ENCODE data around the gene WAPL. TPM values are rescaled to one million over a fixed set of nuclear protein-coding genes. Genes with fewer than 3 reads are reported as not detected.

Gene WAPL
- total and polyA plus RNA-seq, 2 of the 8 experiments (the other 6 are each of a cell fraction or from before 2014, with no cell fraction given): 12.8 to 48.1 TPM

GRCh38 chr10:86481761-86482160 lies 39.8 kb downstream of the WAPL start:
- H2BK5ac ChIP-seq (ENCODE audit: low read depth, low read length): no peak overlapping the region
- H3K56ac ChIP-seq (replicated peaks; ENCODE audit: insufficient read length, low read depth, low read length): no peak overlapping the region
- H3K4me3 ChIP-seq (ENCODE audit: extremely low read depth in 1 of 4, insufficient read depth in 2 of 4, low read depth in 3 of 4, low read length in 4 of 4): no peak overlapping the region
- H4K91ac ChIP-seq (replicated peaks; ENCODE audit: insufficient read length, low read length): no peak overlapping the region
- no peak overlapping the region for H4K8ac ChIP-seq (ENCODE audit: extremely low read depth, insufficient read depth, low read length)
- peaks cover 0 to 26% (median 0%) of the 10 kb centered on the region in 4 experiments; a peak in 2 of 8 replicates for H3K36me3 ChIP-seq (ENCODE audit: control insufficient read depth in 2 of 4, insufficient read depth in 4 of 4, low read length in 3 of 4)
- no peak overlapping the region for H2AFZ ChIP-seq (ENCODE audit: low read length)
- H2BK20ac ChIP-seq (ENCODE audit: low read length): no peak overlapping the region
- H2BK15ac ChIP-seq (ENCODE audit: low read length): no peak overlapping the region
- H3K27me3 ChIP-seq (replicated peaks in 1 of 4; ENCODE audit: control insufficient read depth in 3 of 4, extremely low read depth in 1 of 4, insufficient read depth in 3 of 4, low read length in 3 of 4): no peaks in the 10 kb centered on the region
- H4K5ac ChIP-seq (ENCODE audit: insufficient read length, low read depth, low read length): no peak overlapping the region
- H3K79me2 ChIP-seq (ENCODE audit: control insufficient read depth in 1 of 2, insufficient read depth in 2 of 2, low read length in 2 of 2): peaks cover 0 to 30% of the 10 kb centered on the region in 2 experiments; a peak in 2 of 4 replicates
- H3K9ac ChIP-seq (replicated peaks in 1 of 4; ENCODE audit: extremely low read depth in 1 of 4, low read depth in 3 of 4, low read length in 3 of 4): no peak overlapping the region
- ChIA-PET CTCF (ENCODE audit: partially characterized antibody) (no interaction called here), POLR2A (ENCODE audit: partially characterized antibody) (interaction anchor here (0.5 kb wide), 1 partner anchor 31 kb away, joined by 4 read pairs; no protein-coding TSS in a partner anchor)
- no peak overlapping the region for H2BK120ac ChIP-seq (replicated peaks; ENCODE audit: low read depth, low read length)
- no peak overlapping the region for H2AK5ac ChIP-seq (ENCODE audit: low read depth, low read length)
- H3K79me1 ChIP-seq (ENCODE audit: low read depth, low read length): no peaks in the 10 kb centered on the region; the same call in 1 of the 2 replicates
- no peaks in the 10 kb centered on the region for H3K9me3 ChIP-seq (ENCODE audit: insufficient read depth in 2 of 2, low read depth in 1 of 2, low read length in 1 of 2)
- H3K4me1 ChIP-seq (replicated peaks in 1 of 4; ENCODE audit: control insufficient read depth in 3 of 4, insufficient read depth in 4 of 4, low read length in 3 of 4): peaks cover 0 to 3% (median 0%) of the 10 kb centered on the region in 4 experiments; a peak in 1 of 7 replicates
- no peak overlapping the region for H3K4ac ChIP-seq (replicated peaks; ENCODE audit: insufficient read length, low read depth, low read length)
- DNase-seq (ENCODE audit: low read depth in 1 of 2, low spot score in 2 of 2) (no peak), FAIRE-seq (no peak)
- peaks cover 0 to 3% of the 10 kb centered on the region in 2 experiments for H4K20me1 ChIP-seq (replicated peaks in 1 of 2; ENCODE audit: control insufficient read depth in 1 of 2, insufficient read depth in 2 of 2, low read length in 2 of 2)
- H3K18ac ChIP-seq (ENCODE audit: extremely low read depth, low read length): no peak overlapping the region
- H3K14ac ChIP-seq (ENCODE audit: insufficient read length): no peak overlapping the region
- H3K23ac ChIP-seq (ENCODE audit: insufficient read length): no peak overlapping the region
- no peak overlapping the region for H3K4me2 ChIP-seq (ENCODE audit: insufficient read depth in 1 of 2, low read depth in 2 of 2, low read length in 2 of 2)
- H2BK12ac ChIP-seq (ENCODE audit: low read depth, low read length): no peak overlapping the region
- H3K23me2 ChIP-seq (ENCODE audit: low read depth, low read length): no peaks in the 10 kb centered on the region
- no peak overlapping the region for H3K27ac ChIP-seq (ENCODE audit: low read depth, low read length)
- 84% methylated on average over 1 of the region's 1 CpG; no CpG with 5 or more reads in 1 of the 2 experiments for WGBS, 2 experiments (ENCODE audit: extremely low coverage in 1 of 2, insufficient coverage in 1 of 2, insufficient read length in 1 of 2, insufficient replicate concordance in 2 of 2, low coverage in 1 of 2, low lambda C conversion rate in 2 of 2, missing lambda C conversion rate in 1 of 2)
- no peak for TF ChIP-seq SIRT6 (IDR thresholded peaks at IDR 0.05; ENCODE audit: low read length)
- TF ChIP-seq CTBP2 (IDR thresholded peaks at IDR 0.05; ENCODE audit: borderline replicate concordance, insufficient read depth, insufficient read length, low read length): no peak
- TF ChIP-seq SP1 (IDR thresholded peaks at IDR 0.05; ENCODE audit: low read depth, low read length): no peak
- TF ChIP-seq FOSL1 (IDR thresholded peaks at IDR 0.05; ENCODE audit: insufficient read depth, low read depth, low read length): no peak
- TF ChIP-seq NRF1 (IDR thresholded peaks at IDR 0.05; ENCODE audit: low read depth, low read length): no peak
- no peak for TF ChIP-seq GTF2F1 (IDR thresholded peaks at IDR 0.05; ENCODE audit: borderline replicate concordance, low read depth, low read length)
- TF ChIP-seq TAF1 (IDR thresholded peaks at IDR 0.05; ENCODE audit: low read depth, low read length): no peak
- TF ChIP-seq SP4 (IDR thresholded peaks at IDR 0.05; ENCODE audit: low read length): no peak
- TF ChIP-seq EGR1 (IDR thresholded peaks at IDR 0.05; ENCODE audit: borderline replicate concordance, low read depth, low read length): no peak
- TF ChIP-seq CBX8 (IDR thresholded peaks at IDR 0.05; ENCODE audit: borderline replicate concordance, low read depth, low read length): no peak
- TF ChIP-seq TCF12 (IDR thresholded peaks at IDR 0.05; ENCODE audit: low read depth, low read length): no peak
- TF ChIP-seq RAD21 (IDR thresholded peaks at IDR 0.05 in 1 of 2, conservative IDR thresholded peaks at IDR 0.05 in 1 of 2; ENCODE audit: low read depth in 2 of 2, low read length in 2 of 2): no peak
- no peak for TF ChIP-seq HDAC2 (IDR thresholded peaks at IDR 0.05; ENCODE audit: borderline replicate concordance in 1 of 2, low read depth in 2 of 2, low read length in 2 of 2)
- no peak for TF ChIP-seq CHD1 (IDR thresholded peaks at IDR 0.05; ENCODE audit: low read depth, low read length)

All from H1 (cell line).